ENCODE measurements around the gene NRIP2. TPM values are rescaled to one million over a fixed set of nuclear protein-coding genes. Genes with fewer than 3 reads are reported as not detected.

NRIP2 gene
- total and polyA plus RNA-seq, 12 donors, result 1.4 to 4.0 (median 2.5) TPM

GRCh38 chr12:2857576-2857975, 22.7 kb upstream of the NRIP2 start:
- WGBS, 2 donors, result 94 to 95% methylated on average over 7 of the region's 7 CpGs
- Histone ChIP-seq H3K27me3 (no peaks in the 10 kb centered on the region), H3K4me3 (no peak overlapping the region), H3K9me3 (no peaks in the 10 kb centered on the region), H3K27ac (no peak overlapping the region), H3K4me1 (peaks cover 0 to 5% (median 0%) of the 10 kb centered on the region in 9 donors), H3K36me3 (peaks cover 0 to 49% (median 0%) of the 10 kb centered on the region in 9 donors)
- DNase-seq (no peak), ATAC-seq (no peak)
- TF ChIP-seq CTCF (IDR thresholded peaks at IDR 0.05), result no peak
- intact Hi-C loops (cut with DNase I), result loop anchor here in 8 of 10 donors (10.0 kb wide), 2 partner anchors 87 to 177 kb away; no protein-coding TSS in a partner anchor

GRCh38 chr12:2857021-2857431, 22.2 kb upstream of the NRIP2 start, which contains the start of gene TEX52:
Gene TEX52, minus strand, starts transcription at chr12:2857039. Its CDS starts 13 bp downstream, at chr12:2857026.
- no peak for TF ChIP-seq CTCF (IDR thresholded peaks at IDR 0.05)
- DNase-seq, result no peak
- no peak within 1 kb of the TSS for H3K27ac ChIP-seq
- intact Hi-C loops (cut with DNase I), result loop anchor here in 8 of 10 donors (10.0 kb wide), 2 partner anchors 88 to 178 kb away; no protein-coding TSS in a partner anchor
- ATAC-seq, result no peak
- H3K27me3 ChIP-seq, result no peaks in the 10 kb centered on the region
- H3K4me1 ChIP-seq, result peaks cover 0 to 5% (median 0%) of the 10 kb centered on the region in 9 donors
- WGBS, 2 donors, result 87 to 92% methylated on average over 3 of the region's 3 CpGs
- no peak within 1 kb of the TSS for H3K4me3 ChIP-seq
- H3K9me3 ChIP-seq, result no peaks in the 10 kb centered on the region
- peaks cover 0 to 44% (median 0%) of the 10 kb centered on the region in 9 donors for H3K36me3 ChIP-seq

- DNase-seq (no peak), ATAC-seq (no peak)
- 87 to 93% methylated on average over 3 of the region's 3 CpGs for WGBS, 2 donors
- intact Hi-C loops (cut with DNase I), result loop anchor here in 8 of 10 donors (10.0 kb wide), 2 partner anchors 89 to 179 kb away; no protein-coding TSS in a partner anchor
- Histone ChIP-seq H3K9me3 (no peaks in the 10 kb centered on the region), H3K4me3 (no peak overlapping the region), H3K27me3 (no peaks in the 10 kb centered on the region), H3K27ac (no peak overlapping the region), H3K36me3 (peaks cover 0 to 37% (median 0%) of the 10 kb centered on the region in 9 donors), H3K4me1 (peaks cover 0 to 5% (median 0%) of the 10 kb centered on the region in 9 donors)
- TF ChIP-seq CTCF (IDR thresholded peaks at IDR 0.05), result no peak
Observed at GRCh38 chr12:2856051-2856450, 21.2 kb upstream of the NRIP2 start.

GRCh38 chr12:2855546-2855945, 20.7 kb upstream of the NRIP2 start:
- H3K9me3 ChIP-seq, result no peaks in the 10 kb centered on the region
- H3K27me3 ChIP-seq, result no peaks in the 10 kb centered on the region
- peaks cover 0 to 5% (median 0%) of the 10 kb centered on the region in 9 donors for H3K4me1 ChIP-seq
- DNase-seq (no peak), ATAC-seq (no peak)
- no peak overlapping the region for H3K27ac ChIP-seq
- WGBS, 2 donors, result 96% methylated on average over 7 of the region's 7 CpGs
- no peak overlapping the region for H3K4me3 ChIP-seq
- intact Hi-C loops (cut with DNase I), result loop anchor here in 8 of 10 donors (10.0 kb wide), 2 partner anchors 89 to 179 kb away; no protein-coding TSS in a partner anchor
- TF ChIP-seq CTCF (IDR thresholded peaks at IDR 0.05), result no peak
- H3K36me3 ChIP-seq, result peaks cover 0 to 32% (median 0%) of the 10 kb centered on the region in 9 donors

All from heart right ventricle (tissue), 16 donors.